NCI-H1930 (cell line): ENCODE measurements around the gene TRIM48.
"Not testable (repeated sequence)": the region's sequence is repeated elsewhere in the genome, so short reads cannot be mapped to it uniquely, and the experiment has no call there.

Experiments used
- DNase-seq, 2 experiments: peaks; one replicate each; lab custom pipeline; 2025; lab: John Stamatoyannopoulos, UW

Gene TRIM48

DNA sequence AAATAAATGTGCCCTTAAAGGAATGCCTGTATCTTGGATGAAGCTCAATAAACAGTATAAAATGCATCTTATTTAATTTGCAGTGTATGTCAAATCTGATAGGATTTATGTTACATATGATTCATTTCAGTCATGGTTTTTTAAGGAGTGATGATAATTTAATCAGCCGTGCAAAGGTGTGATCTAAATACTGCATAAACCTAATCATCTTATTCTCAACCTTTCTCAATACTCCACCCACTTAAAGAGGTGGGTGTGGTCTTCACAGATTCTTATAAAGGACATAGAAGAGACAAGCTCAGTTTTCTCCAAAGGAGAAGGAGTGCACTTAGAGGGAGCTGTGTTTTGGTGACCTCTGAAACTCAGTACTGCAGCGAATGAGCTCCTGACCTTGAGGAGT lies at the start of gene TRIM48:
TRIM48 (plus strand) TSS at position 301 of the 400 bp plus-strand sequence. CDS start 113 bp downstream, outside the sequence.
- DNase-seq: not testable (repeated sequence)

DNA sequence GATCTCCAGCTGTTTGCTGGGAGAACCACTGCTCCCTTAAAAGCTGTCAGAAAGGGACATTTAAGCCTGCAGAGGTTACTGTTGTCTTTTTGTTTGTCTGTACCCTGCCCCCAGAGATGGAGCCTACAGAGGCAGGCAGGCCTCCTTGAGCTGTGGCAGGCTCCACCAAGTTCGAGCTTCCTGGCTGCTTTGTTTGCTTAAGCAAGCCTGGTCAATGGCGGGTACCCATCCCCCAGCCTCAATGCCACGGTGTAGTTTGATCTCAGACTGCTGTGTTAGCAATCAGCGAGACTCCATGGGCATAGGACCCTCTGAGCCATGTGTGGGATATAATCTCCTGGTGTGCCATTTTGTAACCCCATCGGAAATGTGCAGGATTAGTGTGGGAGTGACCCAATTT lies 23.6 kb upstream of the TRIM48 start:
- not testable (repeated sequence) for DNase-seq

- no peak for DNase-seq
These were observed 1.1 kb downstream of the TRIM48 start for GRCh38 chr11:55263081-55263480.
